Neuronal stem cell (in vitro differentiated cells): ENCODE data around the gene LILRB2.

ENCODE experiments used
- DNase-seq: peaks from one replicate; pipeline ENCODE4 v3.0.0-alpha.2; 2013; ENCODE audit warnings: low spot score
- H2AFZ ChIP-seq: one replicate; pipeline ENCODE4 v1.6.1; 2013; ENCODE audit warnings: mild to moderate bottlenecking, low read length, inconsistent platforms
- H2AK5ac ChIP-seq: 2 replicates; pipeline ENCODE4 v1.6.1; 2013; ENCODE audit warnings: low read depth, mild to moderate bottlenecking, inconsistent platforms, low read length, moderate library complexity, mixed read lengths
- H2BK120ac ChIP-seq: 2 replicates; pipeline ENCODE4 v1.6.1; 2013; ENCODE audit warnings: low read depth, mild to moderate bottlenecking, inconsistent platforms, low read length, moderate library complexity, mixed read lengths
- H2BK12ac ChIP-seq: one replicate; pipeline ENCODE4 v1.6.1; 2013; ENCODE audit warnings: low read length, inconsistent platforms
- H2BK15ac ChIP-seq: 2 replicates; pipeline ENCODE4 v1.6.1; 2013; ENCODE audit warnings: mild to moderate bottlenecking, low read length, inconsistent platforms, mixed read lengths
- H2BK5ac ChIP-seq: one replicate; pipeline ENCODE4 v1.6.1; 2013; ENCODE audit warnings: inconsistent platforms, mild to moderate bottlenecking, low read length, moderate library complexity
- H3K14ac ChIP-seq: one replicate; pipeline ENCODE4 v1.6.1; 2013; ENCODE audit warnings: low read length, inconsistent platforms
- H3K18ac ChIP-seq: 2 replicates; pipeline ENCODE4 v1.6.1; 2013; ENCODE audit warnings: low read length, inconsistent platforms
- H3K23ac ChIP-seq: 2 replicates; pipeline ENCODE4 v1.6.1; 2013; ENCODE audit warnings: low read depth, mild to moderate bottlenecking, mixed read lengths, low read length, inconsistent platforms; ENCODE audit not compliant: poor library complexity
- H3K27ac ChIP-seq: replicated peaks from 3 replicates; pipeline ENCODE4 v1.5.1; 2013; ENCODE audit warnings: low read length, inconsistent platforms
- H3K27me3 ChIP-seq, 3 experiments: 2 replicates each; pipeline ENCODE4 v1.6.1; 2013; ENCODE audit warnings: low read length in 3 of 3, mild to moderate bottlenecking in 2 of 3, inconsistent platforms in 1 of 3, low read depth in 1 of 3, mixed read lengths in 1 of 3, moderate library complexity in 1 of 3; ENCODE audit not compliant: control insufficient read depth in 3 of 3, insufficient read depth in 3 of 3
- H3K36me3 ChIP-seq, 2 donors: replicated peaks in 1 of 2; 2 replicates each; pipeline ENCODE4 v1.6.1; 2013; ENCODE audit warnings: low read length in 2 of 2; ENCODE audit not compliant: control insufficient read depth in 2 of 2, insufficient read depth in 2 of 2
- H3K4ac ChIP-seq: 2 replicates; pipeline ENCODE4 v1.6.1; 2013; ENCODE audit warnings: inconsistent platforms, mild to moderate bottlenecking, low read length, moderate library complexity
- H3K4me1 ChIP-seq, 2 donors: 1 replicate in 1 of 2; 2 replicates in 1 of 2; pipeline ENCODE4 v1.6.1; 2013; ENCODE audit warnings: low read length in 2 of 2, low read depth in 1 of 2; ENCODE audit not compliant: control insufficient read depth in 2 of 2, insufficient read depth in 1 of 2
- H3K4me2 ChIP-seq: one replicate; pipeline ENCODE4 v1.6.1; 2013; ENCODE audit warnings: mild to moderate bottlenecking, low read length, inconsistent platforms; ENCODE audit not compliant: insufficient read depth, poor library complexity, severe bottlenecking
- H3K4me3 ChIP-seq, 2 donors: 2 replicates each; pipeline ENCODE4 v1.5.1; 2013; ENCODE audit warnings: low read length in 2 of 2, mild to moderate bottlenecking in 2 of 2, inconsistent platforms in 1 of 2, moderate library complexity in 1 of 2
- H3K79me1 ChIP-seq: one replicate; pipeline ENCODE4 v1.6.1; 2013; ENCODE audit warnings: low read depth, mild to moderate bottlenecking, inconsistent platforms, low read length, moderate library complexity
- H3K9ac ChIP-seq: one replicate; pipeline ENCODE4 v1.6.1; 2013; ENCODE audit warnings: mild to moderate bottlenecking, low read depth, low read length, inconsistent platforms; ENCODE audit not compliant: poor library complexity
- H3K9me3 ChIP-seq, 2 donors: replicated peaks in 1 of 2; 2 replicates each; pipeline versions ENCODE3 to v1.6.1; 2013; ENCODE audit warnings: low read length in 2 of 2, mild to moderate bottlenecking in 2 of 2, inconsistent platforms in 1 of 2, low read depth in 1 of 2, mixed read lengths in 1 of 2, moderate library complexity in 1 of 2; ENCODE audit not compliant: control insufficient read depth in 2 of 2, insufficient read depth in 1 of 2
- H4K8ac ChIP-seq: one replicate; pipeline ENCODE4 v1.6.1; 2013; ENCODE audit warnings: low read depth, mild to moderate bottlenecking, inconsistent platforms, low read length, moderate library complexity
- H4K91ac ChIP-seq: one replicate; pipeline ENCODE4 v1.6.1; 2013; ENCODE audit warnings: low read length, low read depth, mild to moderate bottlenecking, inconsistent platforms; ENCODE audit not compliant: poor library complexity
- WGBS, 2 donors: extraction: QIAGEN DNeasy Blood & Tissue Kit; methylation state at CpG; one replicate each; pipeline ENCODE4 v1.1.7; 2013; ENCODE audit warnings: missing lambda C conversion rate in 2 of 2, mixed read lengths in 1 of 2; ENCODE audit not compliant: insufficient read length in 2 of 2, insufficient replicate concordance in 1 of 2; ENCODE audit errors: extremely low coverage in 2 of 2; 5-methylcytosine and 5-hydroxymethylcytosine counted together

Gene LILRB2

GRCh38 chr19:54305141-54305540 lies 24.2 kb upstream of the LILRB2 start:
- Histone ChIP-seq H3K18ac (no peak overlapping the region), H2BK5ac (no peak overlapping the region), H3K9me3 (peaks cover 0 to 2% of the 10 kb centered on the region in 2 donors), H2BK12ac (no peak overlapping the region), H3K4ac (no peak overlapping the region), H3K36me3 (no peaks in the 10 kb centered on the region), H3K79me1 (no peaks in the 10 kb centered on the region), H3K9ac (no peak overlapping the region), H2AFZ (no peak overlapping the region), H4K91ac (no peak overlapping the region), H3K27me3 (peaks cover 0 to 6% (median 5%) of the 10 kb centered on the region in 3 experiments), H2BK15ac (no peak overlapping the region), H3K4me3 (no peak overlapping the region), H3K4me1 (no peaks in the 10 kb centered on the region), H3K14ac (no peak overlapping the region), H3K23ac (no peak overlapping the region), H4K8ac (no peak overlapping the region), H2BK120ac (no peak overlapping the region), H3K4me2 (no peak overlapping the region), H3K27ac (no peak overlapping the region), H2AK5ac (no peak overlapping the region)
- WGBS, 2 donors = no CpG with 5 or more reads among the region's 1 CpG
- no peak for DNase-seq

GRCh38 chr19:54302257-54302656 lies 21.3 kb upstream of the LILRB2 start:
- Histone ChIP-seq H3K4me2 (no peak overlapping the region), H2BK5ac (no peak overlapping the region), H3K4me1 (no peaks in the 10 kb centered on the region), H4K8ac (no peak overlapping the region), H2AK5ac (no peak overlapping the region), H2BK120ac (no peak overlapping the region), H3K27me3 (peaks cover 0 to 8% (median 8%) of the 10 kb centered on the region in 3 experiments), H3K9me3 (peaks cover 0 to 2% of the 10 kb centered on the region in 2 donors), H3K23ac (no peak overlapping the region), H2BK12ac (no peak overlapping the region), H4K91ac (no peak overlapping the region), H3K18ac (no peak overlapping the region), H2BK15ac (no peak overlapping the region), H3K9ac (no peak overlapping the region), H3K4ac (no peak overlapping the region), H3K4me3 (no peak overlapping the region), H3K14ac (no peak overlapping the region), H3K79me1 (no peaks in the 10 kb centered on the region), H3K27ac (no peak overlapping the region), H3K36me3 (no peaks in the 10 kb centered on the region), H2AFZ (no peak overlapping the region)
- no peak for DNase-seq
- WGBS, 2 donors = no CpG with 5 or more reads among the region's 4 CpGs

- WGBS, 2 donors = no CpG with 5 or more reads among the region's 5 CpGs
- H2BK12ac ChIP-seq = no peak overlapping the region
- no peak overlapping the region for H3K4ac ChIP-seq
- no peak overlapping the region for H3K4me2 ChIP-seq
- H2BK5ac ChIP-seq = no peak overlapping the region
- H3K23ac ChIP-seq = no peak overlapping the region
- no peak overlapping the region for H2AK5ac ChIP-seq
- no peak overlapping the region for H2AFZ ChIP-seq
- no peaks in the 10 kb centered on the region for H3K4me1 ChIP-seq
- no peak overlapping the region for H3K4me3 ChIP-seq
- no peak overlapping the region for H3K27ac ChIP-seq
- no peak overlapping the region for H3K14ac ChIP-seq
- no peaks in the 10 kb centered on the region for H3K79me1 ChIP-seq
- H3K9me3 ChIP-seq = no peaks in the 10 kb centered on the region
- H4K8ac ChIP-seq = no peak overlapping the region
- DNase-seq = no peak
- H4K91ac ChIP-seq = no peak overlapping the region
- no peak overlapping the region for H3K9ac ChIP-seq
- H3K36me3 ChIP-seq = no peaks in the 10 kb centered on the region
- H3K27me3 ChIP-seq = peaks cover 0 to 8% (median 8%) of the 10 kb centered on the region in 3 experiments
- H2BK15ac ChIP-seq = no peak overlapping the region
- no peak overlapping the region for H3K18ac ChIP-seq
- H2BK120ac ChIP-seq = no peak overlapping the region
Observed at GRCh38 chr19:54299515-54299914, 18.6 kb upstream of the LILRB2 start.

- no peak overlapping the region for H3K4me2 ChIP-seq
Observed at GRCh38 chr19:54299126-54299498, 18.2 kb upstream of the LILRB2 start.

More at GRCh38 chr19:54299126-54299498, 18.2 kb upstream of the LILRB2 start:
- H4K8ac ChIP-seq = no peak overlapping the region
- no peaks in the 10 kb centered on the region for H3K36me3 ChIP-seq
- H3K27me3 ChIP-seq = peaks cover 0 to 8% (median 8%) of the 10 kb centered on the region in 3 experiments
- H3K9me3 ChIP-seq = no peaks in the 10 kb centered on the region
- H2BK120ac ChIP-seq = no peak overlapping the region
- H3K4me1 ChIP-seq = no peaks in the 10 kb centered on the region
- H3K18ac ChIP-seq = no peak overlapping the region
- no peak overlapping the region for H2AK5ac ChIP-seq
- no peak for DNase-seq
- H3K14ac ChIP-seq = no peak overlapping the region
- no peak overlapping the region for H3K4ac ChIP-seq
- no peak overlapping the region for H4K91ac ChIP-seq
- no peak overlapping the region for H3K9ac ChIP-seq
- H3K4me3 ChIP-seq = no peak overlapping the region
- no peak overlapping the region for H2BK15ac ChIP-seq
- no peak overlapping the region for H3K27ac ChIP-seq
- no CpG with 5 or more reads among the region's 7 CpGs for WGBS, 2 donors
- no peak overlapping the region for H2BK12ac ChIP-seq
- H2BK5ac ChIP-seq = no peak overlapping the region
- no peak overlapping the region for H2AFZ ChIP-seq
- no peak overlapping the region for H3K23ac ChIP-seq
- H3K79me1 ChIP-seq = no peaks in the 10 kb centered on the region
